H1 (cell line): ENCODE measurements around the gene RAB31. TPM values are rescaled to one million over a fixed set of nuclear protein-coding genes. Genes with fewer than 3 reads are reported as not detected.

ENCODE experiments used
- CTCF ChIA-PET: fragments of 300-600 bp; sonication (Branson Sonifier 250); formaldehyde crosslinking; loops from one replicate; lab custom pipeline; 2021; ENCODE audit not compliant: partially characterized antibody; lab: Charles Lee
- POLR2A ChIA-PET: fragments of 300-600 bp; sonication (Branson Sonifier 250); formaldehyde crosslinking; loops from one replicate; lab custom pipeline; 2021; ENCODE audit warnings: inconsistent platforms; ENCODE audit not compliant: partially characterized antibody; lab: Charles Lee
- DNase-seq, 2 experiments: peaks; one replicate each; pipeline versions ENCODE4 v3.0.0 to v3.0.0-alpha.2; 2010 to 2022; ENCODE audit warnings: low spot score in 2 of 2, low read depth in 1 of 2, mixed read lengths in 1 of 2
- FAIRE-seq: peaks from 2 replicates; lab custom pipeline; 2011; peaks lifted over from hg19 to GRCh38; lab: Jason Lieb, UNC
- H2AFZ ChIP-seq: 2 replicates; pipeline ENCODE4 v1.8.1; 2012; ENCODE audit warnings: low read length, inconsistent platforms
- H2AK5ac ChIP-seq: 2 replicates; pipeline ENCODE4 v1.6.1; 2013; ENCODE audit warnings: low read depth, low read length
- H2BK120ac ChIP-seq: replicated peaks from 2 replicates; pipeline ENCODE3; 2013; ENCODE audit warnings: low read depth, low read length, inconsistent platforms
- H2BK12ac ChIP-seq: 2 replicates; pipeline ENCODE4 v1.6.1; 2013; ENCODE audit warnings: low read depth, low read length
- H2BK15ac ChIP-seq: 2 replicates; pipeline ENCODE4 v1.6.1; 2013; ENCODE audit warnings: low read length
- H2BK20ac ChIP-seq: 2 replicates; pipeline ENCODE4 v1.6.1; 2013; ENCODE audit warnings: low read length
- H2BK5ac ChIP-seq: 2 replicates; pipeline ENCODE4 v1.6.1; 2013; ENCODE audit warnings: low read depth, low read length
- H3K14ac ChIP-seq: 2 replicates; pipeline ENCODE4 v1.6.1; 2013; ENCODE audit warnings: inconsistent platforms; ENCODE audit not compliant: insufficient read length
- H3K18ac ChIP-seq: 2 replicates; pipeline ENCODE4 v1.6.1; 2013; ENCODE audit warnings: low read length; ENCODE audit errors: extremely low read depth
- H3K23ac ChIP-seq: 2 replicates; pipeline ENCODE4 v1.6.1; 2013; ENCODE audit warnings: inconsistent platforms; ENCODE audit not compliant: insufficient read length
- H3K23me2 ChIP-seq: 2 replicates; pipeline ENCODE4 v1.6.1; 2013; ENCODE audit warnings: low read depth, low read length
- H3K27ac ChIP-seq: 2 replicates; pipeline ENCODE4 v1.6.1; 2011; ENCODE audit warnings: low read depth, low read length, inconsistent platforms
- H3K27me3 ChIP-seq, 4 experiments: replicated peaks in 1 of 4; 1 replicate in 1 of 4; 2 replicates in 3 of 4; pipeline versions ENCODE4 v1.6.1 to v1.8.1; 2011 to 2013; ENCODE audit warnings: low read length in 3 of 4, mild to moderate bottlenecking in 3 of 4, inconsistent platforms in 2 of 4, mixed read lengths in 2 of 4, moderate library complexity in 1 of 4; ENCODE audit not compliant: control insufficient read depth in 3 of 4, insufficient read depth in 3 of 4; ENCODE audit errors: extremely low read depth in 1 of 4
- H3K36me3 ChIP-seq, 4 experiments: 2 replicates each; pipeline versions ENCODE4 v1.6.1 to v1.8.1; 2011 to 2013; ENCODE audit warnings: mild to moderate bottlenecking in 4 of 4, low read length in 3 of 4, moderate library complexity in 2 of 4, control low read depth in 1 of 4, inconsistent platforms in 1 of 4; ENCODE audit not compliant: insufficient read depth in 4 of 4, control insufficient read depth in 2 of 4
- H3K4ac ChIP-seq: replicated peaks from 2 replicates; pipeline ENCODE3; 2013; ENCODE audit warnings: low read length, low read depth, mixed read lengths, inconsistent platforms; ENCODE audit not compliant: insufficient read length
- H3K4me1 ChIP-seq, 4 experiments: replicated peaks in 1 of 4; 1 replicate in 1 of 4; 2 replicates in 3 of 4; pipeline versions ENCODE4 v1.6.1 to v1.8.1; 2011 to 2013; ENCODE audit warnings: low read length in 3 of 4, inconsistent platforms in 2 of 4, mixed read lengths in 1 of 4; ENCODE audit not compliant: insufficient read depth in 4 of 4, control insufficient read depth in 3 of 4
- H3K4me2 ChIP-seq, 2 experiments: 2 replicates each; pipeline versions ENCODE4 v1.6.1 to v1.8.1; 2011 to 2013; ENCODE audit warnings: low read depth in 2 of 2, low read length in 2 of 2, control low read depth in 1 of 2, inconsistent platforms in 1 of 2, mild to moderate bottlenecking in 1 of 2; ENCODE audit not compliant: insufficient read depth in 1 of 2
- H3K4me3 ChIP-seq, 4 experiments: fragments of 200-600, 300-600 bp in 1 of 4; sonication (generic), shearing (Covaris generic), sonication (Bioruptor Twin) in 1 of 4; 2 replicates each; pipeline versions ENCODE4 v1.5.1 to v1.8.1; 2011 to 2016; ENCODE audit warnings: low read length in 4 of 4, low read depth in 3 of 4, control low read depth in 2 of 4, inconsistent platforms in 2 of 4, mild to moderate bottlenecking in 2 of 4, mixed read lengths in 1 of 4, moderate library complexity in 1 of 4; ENCODE audit not compliant: insufficient read depth in 2 of 4; ENCODE audit errors: extremely low read depth in 1 of 4
- H3K56ac ChIP-seq: replicated peaks from 2 replicates; pipeline ENCODE3; 2013; ENCODE audit warnings: low read depth, mild to moderate bottlenecking, mixed read lengths, low read length, inconsistent platforms; ENCODE audit not compliant: insufficient read length
- H3K79me1 ChIP-seq: 2 replicates; pipeline ENCODE4 v1.6.1; 2013; ENCODE audit warnings: low read depth, low read length, control low read depth
- H3K79me2 ChIP-seq, 2 experiments: 2 replicates each; pipeline versions ENCODE4 v1.6.1 to v1.8.1; 2012 to 2013; ENCODE audit warnings: low read length in 2 of 2, mild to moderate bottlenecking in 2 of 2, inconsistent platforms in 1 of 2; ENCODE audit not compliant: insufficient read depth in 2 of 2, control insufficient read depth in 1 of 2
- H3K9ac ChIP-seq, 4 experiments: replicated peaks in 1 of 4; 1 replicate in 1 of 4; 2 replicates in 3 of 4; pipeline versions ENCODE4 v1.6.1 to v1.8.1; 2011 to 2013; ENCODE audit warnings: low read depth in 3 of 4, low read length in 3 of 4, control low read depth in 2 of 4, mild to moderate bottlenecking in 2 of 4, moderate library complexity in 2 of 4, inconsistent platforms in 1 of 4; ENCODE audit errors: extremely low read depth in 1 of 4
- H3K9me3 ChIP-seq, 2 experiments: 2 replicates each; pipeline versions ENCODE4 v1.6.1 to v1.8.1; 2012 to 2013; ENCODE audit warnings: mild to moderate bottlenecking in 2 of 2, moderate library complexity in 2 of 2, control low read depth in 1 of 2, inconsistent platforms in 1 of 2, low read depth in 1 of 2, low read length in 1 of 2, mixed read lengths in 1 of 2; ENCODE audit not compliant: insufficient read depth in 2 of 2
- H4K20me1 ChIP-seq, 2 experiments: replicated peaks in 1 of 2; 2 replicates each; pipeline versions ENCODE3 to v1.8.1; 2011 to 2013; ENCODE audit warnings: inconsistent platforms in 2 of 2, low read length in 2 of 2, mild to moderate bottlenecking in 1 of 2; ENCODE audit not compliant: insufficient read depth in 2 of 2, control insufficient read depth in 1 of 2
- H4K5ac ChIP-seq: 2 replicates; pipeline ENCODE4 v1.6.1; 2013; ENCODE audit warnings: low read length, low read depth, mixed read lengths, inconsistent platforms; ENCODE audit not compliant: insufficient read length
- H4K8ac ChIP-seq: 2 replicates; pipeline ENCODE4 v1.8.0; 2013; ENCODE audit warnings: mild to moderate bottlenecking, moderate library complexity, low read length, inconsistent platforms; ENCODE audit not compliant: insufficient read depth; ENCODE audit errors: extremely low read depth
- H4K91ac ChIP-seq: replicated peaks from 2 replicates; pipeline ENCODE3; 2013; ENCODE audit warnings: low read length, mixed read lengths, inconsistent platforms; ENCODE audit not compliant: insufficient read length
- TAF1 ChIP-seq: IDR thresholded peaks from 2 replicates; pipeline ENCODE4 v1.6.1; 2011; ENCODE audit warnings: mild to moderate bottlenecking, low read depth, low read length
- WGBS, 2 experiments: shearing (Covaris generic) in 1 of 2; methylation state at CpG; one replicate each; pipeline versions ENCODE4 v1.1.6 to v1.1.7; 2013 to 2015; ENCODE audit warnings: low lambda C conversion rate in 2 of 2, mixed read lengths in 2 of 2, inconsistent platforms in 1 of 2, low coverage in 1 of 2, missing lambda C conversion rate in 1 of 2; ENCODE audit not compliant: insufficient replicate concordance in 2 of 2, insufficient coverage in 1 of 2, insufficient read length in 1 of 2; ENCODE audit errors: extremely low coverage in 1 of 2, missing lambda C conversion rate in 1 of 2; 5-methylcytosine and 5-hydroxymethylcytosine counted together
- polyA plus RNA-seq, 7 experiments: library from polyadenylated mRNA; depleted of rRNA in 3 of 7; stranded (reverse) in 5 of 7; unstranded in 2 of 7; fragments of >200 nt in 5 of 7; fragments of 200-250 nt in 2 of 7; gene quantifications; 1 replicate in 5 of 7; 2 replicates in 1 of 7; 4 replicates in 1 of 7; pipeline versions ENCODE4 v1.2.1 to v1.2.3, GENCODE V29; 2011 to 2013; ENCODE audit warnings: missing spikeins in 2 of 7, mixed read lengths in 2 of 7
- total RNA-seq: library from RNA; stranded (reverse); fragmentation: NEBNext Ultra II Directional; extraction: Animal tissue kit (Norgen Biotek cat#: 25700); gene quantifications from 2 replicates; pipeline ENCODE4 v1.2.1, GENCODE V29; 2021

RAB31 gene
- total and polyA plus RNA-seq, 2 of the 8 experiments (the other 6 are each of a cell fraction or from before 2014, with no cell fraction given): 15.2 to 40.9 TPM

DNA sequence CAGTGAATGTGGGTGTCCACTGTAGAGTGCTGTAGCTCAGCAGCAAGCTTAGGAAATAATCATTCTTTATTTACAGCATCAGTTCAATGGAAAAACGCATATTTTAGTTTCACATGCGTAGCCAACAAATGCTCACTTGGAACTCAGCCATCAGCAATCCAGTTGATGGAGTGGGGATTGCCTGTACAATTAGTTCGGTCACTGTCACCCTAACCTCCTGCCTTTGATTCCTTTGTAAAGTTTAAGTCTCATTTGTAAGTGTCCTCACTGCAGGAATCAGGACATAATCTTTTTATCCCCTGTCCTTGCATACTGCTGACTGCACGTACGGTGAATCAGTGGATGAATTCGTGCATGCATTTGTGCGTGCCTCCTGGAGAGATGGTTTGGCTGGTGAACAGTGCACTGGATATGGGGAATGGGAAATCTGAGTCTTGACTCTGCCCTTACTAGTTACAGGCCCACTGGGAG, 55.9 kb downstream of the RAB31 start:
- Histone ChIP-seq H3K9ac (no peak overlapping the region), H4K8ac (no peak overlapping the region), H3K4me3 (no peak overlapping the region), H3K4me1 (peaks cover 0 to 4% (median 0%) of the 10 kb centered on the region in 4 experiments; a peak in 2 of 7 replicates), H3K4me2 (no peak overlapping the region), H3K9me3 (no peaks in the 10 kb centered on the region), H3K23ac (no peak overlapping the region), H2BK12ac (no peak overlapping the region), H3K79me1 (0 out of 2 replicates have a peak, but pooled peaks cover 2% of the 10 kb centered on the region), H3K27ac (no peak overlapping the region), H2AK5ac (no peak overlapping the region), H4K91ac (no peak overlapping the region), H3K14ac (no peak overlapping the region), H3K23me2 (no peaks in the 10 kb centered on the region), H3K18ac (no peak overlapping the region), H4K20me1 (no peaks in the 10 kb centered on the region), H3K27me3 (no peaks in the 10 kb centered on the region), H2AFZ (no peak overlapping the region), H3K79me2 (no peaks in the 10 kb centered on the region), H4K5ac (no peak overlapping the region), H3K4ac (no peak overlapping the region), H3K56ac (no peak overlapping the region), H2BK15ac (no peak overlapping the region), H3K36me3 (no peaks in the 10 kb centered on the region), H2BK120ac (no peak overlapping the region), H2BK20ac (no peak overlapping the region), H2BK5ac (no peak overlapping the region)
- CTCF ChIA-PET: interaction anchor here (1.2 kb wide), 2 partner anchors 9 to 29 kb away, joined by 3 read pairs; no protein-coding TSS in a partner anchor
- POLR2A ChIA-PET: no interaction called here
- no peak for TF ChIP-seq TAF1
- FAIRE-seq (no peak), DNase-seq (no peak)
- 94% methylated on average over 7 of the region's 7 CpGs; no CpG with 5 or more reads in 1 of the 2 experiments for WGBS, 2 experiments
